Mesendoderm (in vitro differentiated cells): ENCODE measurements around the gene DSG3. TPM values are rescaled to one million over a fixed set of nuclear protein-coding genes. Genes with fewer than 3 reads are reported as not detected.

Experiments used
- DNase-seq: peaks from one replicate; pipeline ENCODE4 v3.0.0; 2013
- H2AK5ac ChIP-seq: 2 replicates; pipeline ENCODE4 v1.6.1; 2013; ENCODE audit warnings: low read length, inconsistent platforms
- H2BK120ac ChIP-seq: 2 replicates; pipeline ENCODE4 v1.6.1; 2013; ENCODE audit warnings: low read depth, mild to moderate bottlenecking, low read length, moderate library complexity, mixed read lengths
- H2BK15ac ChIP-seq: replicated peaks from 2 replicates; pipeline ENCODE4 v1.6.1; 2013; ENCODE audit warnings: low read depth, mild to moderate bottlenecking, moderate library complexity
- H2BK5ac ChIP-seq: 2 replicates; pipeline ENCODE4 v1.6.1; 2013; ENCODE audit warnings: low read length, inconsistent platforms
- H3K18ac ChIP-seq: 2 replicates; pipeline ENCODE4 v1.6.1; 2013; ENCODE audit warnings: mild to moderate bottlenecking, low read length, mixed read lengths
- H3K23ac ChIP-seq: one replicate; pipeline ENCODE4 v1.6.1; 2013; ENCODE audit warnings: low read length
- H3K27ac ChIP-seq: 2 replicates; pipeline ENCODE4 v1.5.1; 2013; ENCODE audit warnings: low read depth, mild to moderate bottlenecking, inconsistent platforms, low read length, moderate library complexity
- H3K27me3 ChIP-seq: 2 replicates; pipeline ENCODE4 v1.6.1; 2013; ENCODE audit warnings: low read length, control low read depth, mild to moderate bottlenecking, inconsistent platforms; ENCODE audit not compliant: insufficient read depth, poor library complexity
- H3K36me3 ChIP-seq: 2 replicates; pipeline ENCODE4 v1.6.1; 2013; ENCODE audit warnings: low read length, inconsistent platforms; ENCODE audit not compliant: control insufficient read depth, insufficient read depth
- H3K4ac ChIP-seq: one replicate; pipeline ENCODE4 v1.6.1; 2013; ENCODE audit warnings: low read depth, mild to moderate bottlenecking, low read length, moderate library complexity
- H3K4me1 ChIP-seq: 2 replicates; pipeline ENCODE4 v1.6.1; 2013; ENCODE audit warnings: low read depth, low read length, inconsistent platforms; ENCODE audit not compliant: control insufficient read depth
- H3K4me2 ChIP-seq: 2 replicates; pipeline ENCODE4 v1.6.1; 2013; ENCODE audit warnings: low read length
- H3K4me3 ChIP-seq: 2 replicates; pipeline ENCODE4 v1.5.1; 2013; ENCODE audit warnings: mild to moderate bottlenecking, low read length
- H3K56ac ChIP-seq: one replicate; pipeline ENCODE4 v1.6.1; 2013; ENCODE audit warnings: low read length
- H3K79me1 ChIP-seq: 2 replicates; pipeline ENCODE4 v1.6.1; 2013; ENCODE audit warnings: low read length, inconsistent platforms
- H3K79me2 ChIP-seq: 2 replicates; pipeline ENCODE4 v1.6.1; 2013; ENCODE audit warnings: mild to moderate bottlenecking, low read length; ENCODE audit not compliant: control insufficient read depth, insufficient read depth
- H3K9ac ChIP-seq: 2 replicates; pipeline ENCODE4 v1.6.1; 2013; ENCODE audit warnings: low read length, inconsistent platforms
- H4K5ac ChIP-seq: one replicate; pipeline ENCODE4 v1.6.1; 2013; ENCODE audit warnings: low read length
- H4K8ac ChIP-seq: one replicate; pipeline ENCODE4 v1.6.1; 2013; ENCODE audit warnings: low read depth, mild to moderate bottlenecking, control low read depth, low read length, moderate library complexity
- WGBS: extraction: QIAGEN DNeasy Blood & Tissue Kit; methylation state at CpG from one replicate; pipeline ENCODE4 v1.1.7; 2013; ENCODE audit warnings: low lambda C conversion rate, missing lambda C conversion rate; ENCODE audit not compliant: insufficient coverage; ENCODE audit errors: extremely low coverage; 5-methylcytosine and 5-hydroxymethylcytosine counted together
- polyA plus RNA-seq, 2 experiments: library from polyadenylated mRNA; stranded (reverse); fragments of 200-250 nt; gene quantifications; one replicate each; pipeline ENCODE4 v1.2.3, GENCODE V29; 2013

DSG3 gene, protein sequence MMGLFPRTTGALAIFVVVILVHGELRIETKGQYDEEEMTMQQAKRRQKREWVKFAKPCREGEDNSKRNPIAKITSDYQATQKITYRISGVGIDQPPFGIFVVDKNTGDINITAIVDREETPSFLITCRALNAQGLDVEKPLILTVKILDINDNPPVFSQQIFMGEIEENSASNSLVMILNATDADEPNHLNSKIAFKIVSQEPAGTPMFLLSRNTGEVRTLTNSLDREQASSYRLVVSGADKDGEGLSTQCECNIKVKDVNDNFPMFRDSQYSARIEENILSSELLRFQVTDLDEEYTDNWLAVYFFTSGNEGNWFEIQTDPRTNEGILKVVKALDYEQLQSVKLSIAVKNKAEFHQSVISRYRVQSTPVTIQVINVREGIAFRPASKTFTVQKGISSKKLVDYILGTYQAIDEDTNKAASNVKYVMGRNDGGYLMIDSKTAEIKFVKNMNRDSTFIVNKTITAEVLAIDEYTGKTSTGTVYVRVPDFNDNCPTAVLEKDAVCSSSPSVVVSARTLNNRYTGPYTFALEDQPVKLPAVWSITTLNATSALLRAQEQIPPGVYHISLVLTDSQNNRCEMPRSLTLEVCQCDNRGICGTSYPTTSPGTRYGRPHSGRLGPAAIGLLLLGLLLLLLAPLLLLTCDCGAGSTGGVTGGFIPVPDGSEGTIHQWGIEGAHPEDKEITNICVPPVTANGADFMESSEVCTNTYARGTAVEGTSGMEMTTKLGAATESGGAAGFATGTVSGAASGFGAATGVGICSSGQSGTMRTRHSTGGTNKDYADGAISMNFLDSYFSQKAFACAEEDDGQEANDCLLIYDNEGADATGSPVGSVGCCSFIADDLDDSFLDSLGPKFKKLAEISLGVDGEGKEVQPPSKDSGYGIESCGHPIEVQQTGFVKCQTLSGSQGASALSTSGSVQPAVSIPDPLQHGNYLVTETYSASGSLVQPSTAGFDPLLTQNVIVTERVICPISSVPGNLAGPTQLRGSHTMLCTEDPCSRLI
- 0.13 TPM for polyA plus RNA-seq (2013, experiment 1 of 2)
- polyA plus RNA-seq (2013, experiment 2 of 2): 0.11 TPM

DNA sequence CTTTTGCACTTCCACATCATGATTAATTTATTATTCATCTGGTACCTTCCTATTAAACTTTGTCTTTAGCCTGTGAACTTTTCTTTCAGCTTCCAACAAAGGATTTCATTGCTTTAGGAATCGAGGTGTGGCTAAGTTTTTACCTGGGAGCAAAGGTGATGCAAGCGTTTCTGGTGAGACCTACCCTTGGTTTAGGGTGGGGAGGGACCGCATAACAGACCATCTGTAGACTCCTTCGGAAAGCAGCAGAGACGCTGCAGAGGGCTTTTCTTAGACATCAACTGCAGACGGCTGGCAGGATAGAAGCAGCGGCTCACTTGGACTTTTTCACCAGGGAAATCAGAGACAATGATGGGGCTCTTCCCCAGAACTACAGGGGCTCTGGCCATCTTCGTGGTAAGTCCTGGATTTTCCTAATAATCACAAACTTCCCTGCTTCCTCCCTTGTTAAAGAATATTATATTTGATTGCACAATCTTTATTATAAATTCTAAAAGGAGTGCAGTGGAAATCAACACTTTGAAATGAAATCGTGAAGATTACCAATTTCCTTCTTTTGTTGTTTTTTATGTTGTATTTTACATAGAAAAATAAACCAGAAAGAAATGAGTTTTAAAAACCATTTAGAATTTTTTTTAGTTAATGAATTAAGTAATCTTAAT is at the start of gene DSG3:
Gene DSG3, plus strand, starts transcription at position 212 of the 662 bp plus-strand sequence. Its CDS starts 137 bp downstream, at position 349.
- WGBS: no CpG with 5 or more reads among the region's 9 CpGs
- Histone ChIP-seq H3K9ac (no peak within 1 kb of the TSS), H3K56ac (no peak within 1 kb of the TSS), H3K36me3 (no peaks in the 10 kb centered on the region), H2AK5ac (no peak within 1 kb of the TSS), H3K4me1 (no peaks in the 10 kb centered on the region), H3K79me2 (no peaks in the 10 kb centered on the region), H4K5ac (no peak within 1 kb of the TSS), H3K23ac (no peak within 1 kb of the TSS), H3K18ac (no peak within 1 kb of the TSS), H2BK5ac (no peak within 1 kb of the TSS), H2BK15ac (no peak within 1 kb of the TSS), H3K27ac (no peak within 1 kb of the TSS), H3K4me3 (no peak within 1 kb of the TSS), H3K79me1 (no peaks in the 10 kb centered on the region), H4K8ac (no peak within 1 kb of the TSS), H3K4ac (no peak within 1 kb of the TSS), H3K4me2 (no peak within 1 kb of the TSS), H3K27me3 (no peaks in the 10 kb centered on the region), H2BK120ac (no peak within 1 kb of the TSS)
- DNase-seq: peak; percentile 19

DNA sequence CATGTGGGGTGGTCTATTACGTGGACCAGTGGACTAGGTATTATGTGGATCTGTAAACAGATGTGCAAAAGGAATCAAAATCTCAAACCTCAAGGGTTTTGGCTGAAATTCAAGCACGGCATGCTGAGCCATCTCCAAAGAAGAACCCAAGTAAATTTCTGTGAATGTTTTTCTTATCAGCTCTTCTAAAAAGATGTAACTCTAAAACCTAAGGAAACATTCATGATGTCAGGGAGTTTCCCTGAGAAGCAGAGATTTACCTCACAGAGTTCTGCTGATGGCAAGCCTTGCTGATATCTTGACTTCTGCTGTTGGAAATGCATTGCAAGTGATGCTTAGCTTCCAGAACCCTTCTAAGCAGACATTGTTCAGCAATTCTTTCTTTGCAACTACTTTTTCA is 49.4 kb upstream of the DSG3 start:
- Histone ChIP-seq H3K9ac (no peak overlapping the region), H3K23ac (no peak overlapping the region), H3K4me3 (no peak overlapping the region), H3K27me3 (no peaks in the 10 kb centered on the region), H3K4ac (no peak overlapping the region), H3K79me2 (no peaks in the 10 kb centered on the region), H3K4me2 (no peak overlapping the region), H3K4me1 (no peaks in the 10 kb centered on the region), H3K79me1 (no peaks in the 10 kb centered on the region), H3K27ac (no peak overlapping the region), H2AK5ac (no peak overlapping the region), H4K5ac (no peak overlapping the region), H2BK15ac (no peak overlapping the region), H2BK120ac (no peak overlapping the region), H4K8ac (no peak overlapping the region), H3K56ac (no peak overlapping the region), H3K18ac (no peak overlapping the region), H3K36me3 (no peaks in the 10 kb centered on the region), H2BK5ac (no peak overlapping the region)
- no CpG with 5 or more reads among the region's 2 CpGs for WGBS
- DNase-seq: no peak

DNA sequence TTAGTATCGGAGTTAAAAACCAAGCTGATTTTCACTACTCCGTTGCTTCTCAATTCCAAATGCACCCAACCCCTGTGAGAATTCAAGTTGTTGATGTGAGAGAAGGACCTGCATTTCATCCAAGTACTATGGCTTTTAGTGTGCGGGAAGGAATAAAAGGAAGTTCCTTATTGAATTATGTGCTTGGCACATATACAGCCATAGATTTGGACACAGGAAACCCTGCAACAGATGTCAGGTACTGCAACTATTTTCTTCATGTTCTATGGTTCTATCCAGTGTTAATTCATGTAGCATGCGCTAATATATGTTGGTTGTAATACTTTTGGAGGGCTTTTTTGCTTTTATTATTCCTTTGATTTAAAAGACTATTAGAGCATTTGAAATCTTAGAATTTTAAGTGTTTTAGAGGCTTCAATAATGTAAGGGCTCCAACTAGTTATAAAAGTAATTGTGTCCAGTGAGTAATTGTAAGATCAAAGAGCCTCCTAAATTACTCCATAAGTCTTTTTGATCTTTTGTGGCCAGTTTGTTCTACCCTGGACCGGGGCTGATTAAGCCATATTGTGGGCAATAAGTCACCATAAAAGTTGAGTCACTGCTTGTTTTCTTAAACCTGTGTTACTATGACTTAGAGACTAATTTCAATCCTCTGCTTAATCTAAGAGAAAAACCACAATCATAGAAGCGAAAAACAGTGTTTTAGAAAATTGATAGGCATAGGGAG is 48.1 kb upstream of the DSG3 start:
- no peak for DNase-seq
- Histone ChIP-seq H3K27me3 (no peaks in the 10 kb centered on the region), H3K4me3 (no peak overlapping the region), H3K56ac (no peak overlapping the region), H2BK15ac (no peak overlapping the region), H3K79me1 (no peaks in the 10 kb centered on the region), H4K5ac (no peak overlapping the region), H2BK120ac (no peak overlapping the region), H3K23ac (no peak overlapping the region), H2AK5ac (no peak overlapping the region), H3K18ac (no peak overlapping the region), H3K27ac (no peak overlapping the region), H3K36me3 (no peaks in the 10 kb centered on the region), H4K8ac (no peak overlapping the region), H3K79me2 (no peaks in the 10 kb centered on the region), H3K4me1 (no peaks in the 10 kb centered on the region), H3K9ac (no peak overlapping the region), H3K4ac (no peak overlapping the region), H2BK5ac (no peak overlapping the region), H3K4me2 (no peak overlapping the region)
- WGBS: no CpG with 5 or more reads among the region's 6 CpGs

DNA sequence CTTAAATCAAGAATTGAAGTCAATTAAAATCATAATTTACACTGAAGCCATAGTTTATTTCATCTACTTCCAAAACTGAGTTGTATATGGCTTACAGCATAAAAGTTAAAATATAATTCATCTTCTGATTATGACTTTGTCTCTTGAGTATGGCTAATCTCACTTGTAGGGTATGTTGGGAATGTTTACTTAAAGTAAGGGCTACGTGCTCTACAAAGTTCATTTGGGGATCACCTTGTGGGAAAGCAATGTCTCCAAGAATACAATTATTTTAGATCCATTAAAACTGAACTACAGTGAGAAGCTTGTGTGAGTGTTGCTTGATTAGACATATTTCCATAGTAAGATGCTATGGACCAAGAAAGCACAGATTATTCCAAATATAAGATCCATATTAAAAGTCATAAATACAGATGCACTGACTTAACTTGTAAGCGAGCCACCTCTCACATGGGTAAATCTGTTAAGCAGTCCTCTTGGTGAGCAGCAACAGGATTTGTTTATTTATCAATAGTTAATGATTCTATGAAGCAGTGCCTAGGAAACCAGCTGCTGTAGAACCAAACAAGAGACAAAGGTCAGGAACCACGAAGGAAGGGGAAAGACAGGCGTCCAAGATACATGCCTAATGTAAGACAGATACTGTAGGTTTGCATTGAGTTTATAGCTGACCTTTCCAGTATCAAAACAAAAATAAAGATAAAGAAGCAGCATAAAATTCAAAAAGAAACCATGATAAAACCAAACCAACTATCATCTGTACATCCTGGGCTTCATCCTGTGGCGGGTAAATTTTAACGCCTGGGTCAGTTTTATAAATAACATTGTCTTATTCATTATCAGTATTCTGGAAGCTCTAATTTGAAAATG is 46.1 kb upstream of the DSG3 start:
- no peaks in the 10 kb centered on the region for H3K79me2 ChIP-seq
- H3K27ac ChIP-seq: no peak overlapping the region
- H3K36me3 ChIP-seq: no peaks in the 10 kb centered on the region
- H3K9ac ChIP-seq: no peak overlapping the region
- no peaks in the 10 kb centered on the region for H3K27me3 ChIP-seq
- H2BK120ac ChIP-seq: no peak overlapping the region
- no peak overlapping the region for H3K4me3 ChIP-seq
- H2BK15ac ChIP-seq: no peak overlapping the region
- H3K79me1 ChIP-seq: no peaks in the 10 kb centered on the region
- no CpG with 5 or more reads among the region's 6 CpGs for WGBS
- H4K8ac ChIP-seq: no peak overlapping the region
- H3K4ac ChIP-seq: no peak overlapping the region
- no peak overlapping the region for H3K23ac ChIP-seq
- H2BK5ac ChIP-seq: no peak overlapping the region
- no peak overlapping the region for H4K5ac ChIP-seq
- no peak overlapping the region for H2AK5ac ChIP-seq
- no peak for DNase-seq
- H3K4me2 ChIP-seq: no peak overlapping the region
- no peak overlapping the region for H3K18ac ChIP-seq
- no peaks in the 10 kb centered on the region for H3K4me1 ChIP-seq
- H3K56ac ChIP-seq: no peak overlapping the region

DNA sequence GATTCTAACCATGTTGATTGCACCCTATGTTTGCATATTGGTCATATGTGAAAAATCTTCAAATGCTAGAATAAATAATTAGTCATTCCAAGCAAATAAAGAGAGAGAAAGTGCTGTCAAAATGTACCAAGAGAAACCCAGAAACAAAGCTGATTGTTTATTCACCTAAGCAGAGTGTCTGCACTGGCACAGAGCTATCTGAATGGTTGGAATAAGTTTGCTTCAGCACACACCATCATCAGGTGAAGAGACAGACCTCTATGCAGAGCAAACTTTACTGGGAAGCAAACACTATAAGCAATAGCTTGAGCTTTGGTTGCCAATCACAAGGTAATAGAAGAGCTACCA is 45.5 kb upstream of the DSG3 start:
- no peak overlapping the region for H4K5ac ChIP-seq
- no peak overlapping the region for H2BK120ac ChIP-seq
- H3K79me1 ChIP-seq: no peaks in the 10 kb centered on the region
- no peak overlapping the region for H3K4me2 ChIP-seq
- H3K23ac ChIP-seq: no peak overlapping the region
- no peaks in the 10 kb centered on the region for H3K79me2 ChIP-seq
- no peaks in the 10 kb centered on the region for H3K36me3 ChIP-seq
- no peak overlapping the region for H2BK5ac ChIP-seq
- no peak for DNase-seq
- no peaks in the 10 kb centered on the region for H3K27me3 ChIP-seq
- no peaks in the 10 kb centered on the region for H3K4me1 ChIP-seq
- no peak overlapping the region for H3K18ac ChIP-seq
- H3K56ac ChIP-seq: no peak overlapping the region
- H3K27ac ChIP-seq: no peak overlapping the region
- H2BK15ac ChIP-seq: no peak overlapping the region
- no peak overlapping the region for H3K9ac ChIP-seq
- H2AK5ac ChIP-seq: no peak overlapping the region
- no peak overlapping the region for H3K4ac ChIP-seq
- H3K4me3 ChIP-seq: no peak overlapping the region
- no peak overlapping the region for H4K8ac ChIP-seq
